IPS DF 6.9 (cell line): ENCODE data around the gene NKX2-3.

Experiments
- DNase-seq: peaks from one replicate; pipeline ENCODE4 v3.0.0-alpha.2; 2013; ENCODE audit warnings: low read depth, low spot score
- H3K27ac ChIP-seq: one replicate; pipeline ENCODE4 v1.5.1; 2013; ENCODE audit warnings: low read length, control low read depth
- H3K27me3 ChIP-seq: 2 replicates; pipeline ENCODE4 v1.6.1; 2013; ENCODE audit warnings: mild to moderate bottlenecking, low read length; ENCODE audit not compliant: control insufficient read depth, insufficient read depth
- H3K36me3 ChIP-seq: 2 replicates; pipeline ENCODE4 v1.6.1; 2013; ENCODE audit warnings: low read length; ENCODE audit not compliant: control insufficient read depth, insufficient read depth
- H3K4me1 ChIP-seq: 2 replicates; pipeline ENCODE4 v1.6.1; 2013; ENCODE audit warnings: low read length; ENCODE audit not compliant: control insufficient read depth, insufficient read depth
- H3K4me3 ChIP-seq: 2 replicates; pipeline ENCODE4 v1.5.1; 2013; ENCODE audit warnings: mild to moderate bottlenecking, low read length
- H3K9me3 ChIP-seq: 2 replicates; pipeline ENCODE4 v1.6.1; 2013; ENCODE audit warnings: low read length, inconsistent platforms; ENCODE audit not compliant: control insufficient read depth, insufficient read depth
- WGBS: extraction: QIAGEN DNeasy Blood & Tissue Kit; methylation state at CpG from one replicate; pipeline ENCODE4 v1.1.7; 2013; ENCODE audit warnings: mixed read lengths, missing lambda C conversion rate; ENCODE audit not compliant: insufficient read length, insufficient coverage; 5-methylcytosine and 5-hydroxymethylcytosine counted together

NKX2-3 gene

DNA sequence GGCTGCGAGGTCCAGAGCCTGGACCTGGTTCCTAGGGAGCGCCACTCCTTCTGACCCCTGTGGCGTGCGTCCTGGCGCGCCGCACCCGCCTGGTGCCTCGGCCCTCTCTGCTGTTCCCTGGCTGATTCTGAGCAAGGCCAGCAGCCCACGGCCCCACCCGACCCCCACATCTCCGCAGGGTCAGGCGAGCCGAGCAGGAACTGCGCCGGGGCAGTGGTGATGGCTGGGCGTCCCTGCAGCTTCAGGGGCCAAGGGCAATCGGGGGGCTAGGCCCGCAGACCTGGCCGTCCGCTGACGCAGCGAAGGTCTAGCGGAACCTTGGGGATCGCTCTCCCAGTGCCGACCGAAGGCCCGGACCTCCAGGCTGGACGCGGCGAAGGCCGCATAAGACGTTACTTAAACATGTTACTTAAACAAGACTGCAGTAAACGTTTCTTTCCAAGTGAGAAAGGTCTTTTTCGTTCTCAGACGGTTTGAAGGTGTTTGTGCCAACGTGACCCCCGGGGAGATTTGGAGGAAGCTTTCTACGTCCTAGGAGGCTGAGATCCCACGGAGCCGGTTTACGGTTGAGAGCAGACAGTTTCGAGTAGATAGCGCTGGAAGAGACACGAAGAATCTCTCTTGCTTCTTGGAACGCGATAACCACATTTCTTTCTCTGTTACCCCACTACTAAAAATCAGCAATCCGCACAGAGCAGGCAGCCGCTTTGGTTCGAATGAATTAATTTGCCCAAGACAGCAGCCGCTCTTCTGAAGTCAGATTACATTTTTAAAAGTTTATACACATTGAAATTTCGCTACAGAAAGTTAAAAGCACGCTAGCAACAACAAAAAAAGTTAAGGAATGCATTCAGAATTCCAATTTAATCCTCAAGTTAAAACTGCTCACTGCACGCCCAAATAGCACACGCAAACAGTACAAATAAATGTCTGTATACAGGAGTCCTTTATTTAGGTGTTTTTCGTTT, 4.9 kb upstream of the NKX2-3 start:
- H3K36me3 ChIP-seq: no peaks in the 10 kb centered on the region
- no peak for DNase-seq
- H3K9me3 ChIP-seq: no peaks in the 10 kb centered on the region
- H3K27me3 ChIP-seq: peaks cover 91% of the 10 kb centered on the region
- no peak overlapping the region for H3K4me3 ChIP-seq
- no peak overlapping the region for H3K27ac ChIP-seq
- peaks cover 11% of the 10 kb centered on the region for H3K4me1 ChIP-seq
- WGBS: no CpG with 5 or more reads among the region's 56 CpGs

DNA sequence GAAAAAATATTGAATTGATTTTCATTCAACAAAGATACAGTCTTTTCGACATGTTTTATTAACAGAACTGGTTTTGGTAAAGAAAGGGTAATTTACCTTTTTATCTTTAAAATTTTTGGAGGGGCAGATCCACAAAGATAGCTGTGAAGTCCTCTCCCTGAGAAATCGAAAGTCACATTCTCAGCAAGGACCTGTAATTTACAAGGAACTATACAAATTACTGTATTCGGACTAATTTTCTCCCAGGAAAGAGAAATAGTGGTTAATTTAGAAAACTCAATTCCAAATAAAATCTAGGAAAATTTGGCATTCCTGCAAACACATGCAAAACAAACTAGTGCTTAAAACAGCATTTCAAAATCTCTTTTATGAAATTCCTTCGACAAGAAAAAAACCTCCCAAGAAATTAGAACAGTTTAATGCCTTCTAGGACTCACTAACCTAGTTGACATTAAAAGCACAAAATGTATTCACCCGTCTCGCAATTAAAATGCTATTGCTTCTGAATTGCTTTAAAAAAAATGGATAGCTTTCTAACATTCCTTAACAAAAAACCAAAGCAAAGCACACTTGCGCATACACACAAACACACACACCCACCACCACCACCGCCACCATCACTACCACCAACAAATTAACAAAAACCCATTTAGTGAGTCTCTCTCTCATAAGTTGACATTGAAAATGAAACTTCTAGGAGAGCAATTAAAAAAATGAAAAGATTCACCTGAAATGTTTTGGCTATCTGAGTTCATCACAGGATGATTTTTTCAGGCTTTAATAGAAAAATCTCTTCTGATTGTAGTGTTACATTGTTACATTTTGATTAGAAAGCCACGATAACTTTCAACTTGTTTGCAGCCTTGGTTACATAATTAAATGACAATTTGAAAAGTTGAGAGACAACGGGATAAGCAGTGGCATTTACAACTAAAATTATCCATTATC, 4.0 kb upstream of the NKX2-3 start:
- Histone ChIP-seq H3K36me3 (no peaks in the 10 kb centered on the region), H3K4me3 (no peak overlapping the region), H3K27me3 (peaks cover 93% of the 10 kb centered on the region), H3K4me1 (peaks cover 11% of the 10 kb centered on the region), H3K27ac (no peak overlapping the region), H3K9me3 (no peaks in the 10 kb centered on the region)
- WGBS: no CpG with 5 or more reads among the region's 10 CpGs
- DNase-seq: no peak

DNA sequence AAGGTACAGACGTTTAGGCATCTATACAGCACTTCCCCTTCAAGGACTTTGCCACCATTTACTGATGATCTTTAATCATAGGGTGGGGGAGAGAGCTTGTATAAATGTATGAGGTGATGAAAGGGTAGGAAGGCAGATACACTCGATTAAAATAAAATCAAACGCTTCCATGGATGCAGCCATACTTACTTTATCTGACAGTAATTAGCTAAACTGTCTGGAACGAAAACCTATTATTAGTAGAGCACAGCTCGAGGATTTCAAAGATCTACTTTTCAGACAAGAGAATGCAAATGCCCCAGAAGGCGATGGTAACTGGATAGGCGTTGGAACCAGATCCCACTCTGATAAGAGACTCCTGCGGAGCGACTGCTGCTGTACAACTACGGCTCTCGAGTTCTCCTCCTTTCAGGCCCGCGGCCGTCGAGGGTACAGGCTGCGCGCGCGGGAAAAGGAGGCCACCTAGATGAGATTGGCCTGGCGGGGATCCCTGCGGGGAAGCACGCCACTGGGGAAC, 3.1 kb upstream of the NKX2-3 start:
- no CpG with 5 or more reads among the region's 22 CpGs for WGBS
- peaks cover 10% of the 10 kb centered on the region for H3K4me1 ChIP-seq
- peaks cover 93% of the 10 kb centered on the region for H3K27me3 ChIP-seq

DNA sequence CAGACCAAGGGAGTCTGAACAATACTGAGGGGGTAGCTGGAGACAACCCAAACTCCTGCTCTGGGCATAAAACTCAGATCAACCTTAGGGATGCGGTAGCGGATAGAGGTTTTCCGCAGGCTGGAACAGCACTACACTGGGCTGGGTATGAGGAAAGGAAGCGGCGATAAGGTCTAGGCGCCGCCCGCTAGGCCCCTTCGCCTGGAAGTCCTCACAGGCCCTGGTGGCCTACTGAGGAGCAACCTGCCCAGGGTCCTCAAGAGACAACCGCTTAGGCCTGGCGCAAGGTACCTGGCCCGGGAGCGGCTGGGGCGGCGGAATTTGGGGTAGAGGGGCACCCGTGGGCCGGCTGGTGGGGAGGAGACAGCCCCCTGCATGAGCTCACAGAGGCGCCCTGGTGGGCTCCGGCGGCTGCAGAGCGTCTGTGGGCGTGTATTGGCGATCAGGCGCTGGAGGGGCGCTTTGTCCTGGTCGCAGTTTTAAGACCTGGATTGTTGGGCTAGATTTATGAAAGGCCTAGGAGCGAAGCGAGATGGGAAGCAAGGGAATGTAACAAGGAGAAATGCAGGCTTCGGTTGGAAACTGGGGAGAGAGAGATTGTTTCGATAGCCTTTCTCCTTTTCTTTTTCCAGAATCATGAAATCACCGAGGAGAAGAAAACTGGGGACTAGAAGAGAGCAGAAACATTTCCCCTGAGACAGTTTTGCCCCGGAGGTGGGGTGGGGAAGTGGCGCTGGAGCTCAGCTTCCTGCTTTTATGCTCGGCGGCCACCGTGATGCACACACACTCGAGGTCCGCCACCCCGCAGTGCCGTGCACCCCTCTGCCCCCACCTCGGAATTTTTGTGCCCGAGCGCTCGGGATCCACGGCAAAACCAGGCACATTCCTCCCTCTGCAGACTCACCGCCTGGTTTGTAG, 2.4 kb upstream of the NKX2-3 start:
- no peaks in the 10 kb centered on the region for H3K36me3 ChIP-seq
- H3K4me3 ChIP-seq: 0 out of 2 replicates have a peak overlapping the region, but pooled peaks have one; percentile 1
- peaks cover 14% of the 10 kb centered on the region for H3K4me1 ChIP-seq
- no CpG with 5 or more reads among the region's 46 CpGs for WGBS
- H3K27me3 ChIP-seq: peaks cover 93% of the 10 kb centered on the region
- no peaks in the 10 kb centered on the region for H3K9me3 ChIP-seq
- H3K27ac ChIP-seq: no peak overlapping the region
- no peak for DNase-seq

More for the DNA sequence above, 3.1 kb upstream of the NKX2-3 start:
- H3K4me3 ChIP-seq: no peak overlapping the region
- no peak overlapping the region for H3K27ac ChIP-seq
- no peaks in the 10 kb centered on the region for H3K36me3 ChIP-seq
- DNase-seq: no peak
- no peaks in the 10 kb centered on the region for H3K9me3 ChIP-seq

DNA sequence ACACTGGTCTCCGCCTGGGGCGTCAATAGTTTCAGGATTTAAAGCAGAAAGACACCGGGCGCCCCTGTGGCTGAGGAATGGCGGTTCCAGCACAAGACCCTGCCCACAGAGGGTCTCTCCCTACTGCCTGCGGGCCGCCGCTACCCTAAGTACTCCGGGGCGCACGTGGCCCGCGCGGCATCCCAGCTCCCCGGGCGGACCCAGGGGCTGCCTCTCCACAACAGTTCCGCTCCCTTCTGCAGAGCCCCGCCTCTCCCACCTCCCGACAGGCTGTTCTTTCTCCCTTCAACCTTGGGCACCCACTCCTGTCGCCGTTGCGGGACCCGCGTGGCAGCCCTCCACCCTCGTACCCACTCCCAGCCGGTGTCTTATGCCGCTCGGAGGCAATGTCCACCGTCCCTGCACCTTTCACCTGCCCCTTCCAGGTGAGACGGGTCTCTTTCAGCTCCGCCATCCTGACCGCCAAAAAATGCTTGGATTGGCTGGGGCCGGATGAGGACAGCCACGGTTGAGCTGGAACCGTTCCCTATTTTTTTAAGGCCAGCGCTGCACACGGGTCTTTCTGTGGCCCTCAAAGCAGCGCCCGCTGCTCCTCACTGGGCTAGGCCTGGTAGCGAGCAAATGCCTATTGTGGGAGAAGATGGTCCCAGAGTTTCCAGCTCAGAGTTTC, 1.6 kb upstream of the NKX2-3 start:
- H3K27me3 ChIP-seq: peaks cover 95% of the 10 kb centered on the region
- no peaks in the 10 kb centered on the region for H3K36me3 ChIP-seq
- no CpG with 5 or more reads among the region's 40 CpGs for WGBS
- no peaks in the 10 kb centered on the region for H3K9me3 ChIP-seq
- H3K4me3 ChIP-seq: 0 out of 2 replicates have a peak overlapping the region, but pooled peaks have one; percentile 1
- H3K27ac ChIP-seq: no peak overlapping the region
- H3K4me1 ChIP-seq: peaks cover 17% of the 10 kb centered on the region
- DNase-seq: no peak

DNA sequence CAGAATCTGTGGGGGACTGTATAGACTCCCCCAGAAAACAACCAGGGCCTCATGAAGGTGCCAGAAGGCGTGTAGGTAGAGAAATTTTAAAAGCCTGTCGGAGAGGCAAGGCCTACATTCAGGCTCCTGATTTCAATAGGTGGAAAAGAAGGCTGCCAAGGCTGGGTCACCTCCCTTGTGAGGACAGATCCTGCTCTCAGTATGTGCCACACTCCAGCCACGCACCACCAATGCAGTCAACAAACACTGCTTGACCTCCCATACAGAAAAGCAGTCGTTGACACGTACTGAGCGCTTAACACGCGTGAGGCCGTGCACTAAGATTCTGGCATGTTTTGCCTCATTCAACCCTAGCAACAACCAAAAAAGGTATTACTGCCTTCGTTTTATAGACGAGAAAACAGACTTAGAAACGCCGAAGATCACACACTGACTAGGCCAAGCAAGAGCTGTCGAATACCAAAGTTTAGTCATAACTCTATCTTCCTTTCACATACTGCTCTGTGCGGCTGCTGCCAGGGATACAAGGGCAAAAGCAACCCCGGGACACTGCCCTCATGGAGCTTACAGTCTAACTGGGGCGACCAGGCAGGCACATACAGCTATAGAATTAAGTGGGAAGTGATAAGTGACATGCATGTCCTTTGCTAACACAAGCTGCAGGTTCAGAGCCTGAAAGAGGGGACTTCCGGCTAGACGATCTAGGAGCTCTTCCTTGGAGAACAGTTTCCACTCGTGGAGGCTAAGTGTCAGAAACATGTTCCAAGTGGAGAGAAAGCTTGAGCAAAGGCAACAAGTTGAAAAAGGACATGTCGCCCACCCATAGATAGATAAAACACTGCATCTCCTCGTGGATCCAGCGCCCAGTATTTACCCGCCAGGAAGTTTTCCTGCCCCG, 797 bp upstream of the NKX2-3 start:
- WGBS: no CpG with 5 or more reads among the region's 25 CpGs
- Histone ChIP-seq H3K27me3 (peaks cover 95% of the 10 kb centered on the region), H3K27ac (no peak overlapping the region), H3K4me3 (no peak overlapping the region), H3K36me3 (no peaks in the 10 kb centered on the region), H3K9me3 (no peaks in the 10 kb centered on the region), H3K4me1 (peaks cover 14% of the 10 kb centered on the region)
- DNase-seq: no peak

GRCh38 chr10:99533496-99534449, 1.0 kb downstream of the NKX2-3 start:
- peaks cover 93% of the 10 kb centered on the region for H3K27me3 ChIP-seq
- DNase-seq: no peak
- H3K9me3 ChIP-seq: no peaks in the 10 kb centered on the region
- H3K36me3 ChIP-seq: no peaks in the 10 kb centered on the region
- H3K27ac ChIP-seq: no peak overlapping the region
- no peak overlapping the region for H3K4me3 ChIP-seq
- peaks cover 14% of the 10 kb centered on the region for H3K4me1 ChIP-seq
- WGBS: no CpG with 5 or more reads among the region's 38 CpGs

GRCh38 chr10:99534450-99534938, 1.8 kb downstream of the NKX2-3 start:
- H3K27me3 ChIP-seq: peaks cover 94% of the 10 kb centered on the region
- no peak overlapping the region for H3K4me3 ChIP-seq
- H3K9me3 ChIP-seq: no peaks in the 10 kb centered on the region
- H3K27ac ChIP-seq: no peak overlapping the region
- peaks cover 14% of the 10 kb centered on the region for H3K4me1 ChIP-seq
- no peaks in the 10 kb centered on the region for H3K36me3 ChIP-seq
- no peak for DNase-seq
- WGBS: no CpG with 5 or more reads among the region's 26 CpGs
